Smooth muscle cell (in vitro differentiated cells): Measurements from ENCODE around the gene KDELR1. TPM values are rescaled to one million over a fixed set of nuclear protein-coding genes. Genes with fewer than 3 reads are reported as not detected.

Experiments
- DNase-seq: peaks from one replicate; lab custom pipeline; 2025; ENCODE audit not compliant: unreplicated experiment; lab: John Stamatoyannopoulos, UW
- H2AFZ ChIP-seq: fragments of 200-600 bp; sonication (generic); 2 replicates; pipeline ENCODE4 v1.6.0; 2016; ENCODE audit warnings: antibody characterized with exemption, low read depth, mild to moderate bottlenecking
- H3F3A ChIP-seq: fragments of 200-600 bp; sonication (generic); 2 replicates; pipeline ENCODE4 v1.6.0; 2017; ENCODE audit warnings: antibody characterized with exemption, low read depth
- H3K27ac ChIP-seq: fragments of 200-600 bp; sonication (generic); 2 replicates; pipeline ENCODE4 v1.5.1; 2016; ENCODE audit warnings: low read depth, mild to moderate bottlenecking
- H3K27me3 ChIP-seq: fragments of 200-600 bp; sonication (generic); 2 replicates; pipeline ENCODE4 v1.6.1; 2016; ENCODE audit warnings: low read depth, mild to moderate bottlenecking
- H3K36me3 ChIP-seq: fragments of 200-600 bp; sonication (generic); 2 replicates; pipeline ENCODE4 v1.5.1; 2016; ENCODE audit warnings: low read depth
- H3K4me1 ChIP-seq: fragments of 200-600 bp; sonication (generic); 2 replicates; pipeline ENCODE4 v1.5.1; 2016; ENCODE audit warnings: low read depth
- H3K4me2 ChIP-seq: fragments of 200-600 bp; sonication (generic); 2 replicates; pipeline ENCODE4 v1.6.0; 2016; ENCODE audit warnings: mild to moderate bottlenecking
- H3K4me3 ChIP-seq: fragments of 200-600 bp; sonication (generic); 2 replicates; pipeline ENCODE4 v1.5.1; 2016; ENCODE audit warnings: mild to moderate bottlenecking
- H3K79me2 ChIP-seq: fragments of 200-600 bp; sonication (generic); 2 replicates; pipeline ENCODE4 v1.6.0; 2016; ENCODE audit warnings: low read depth, mild to moderate bottlenecking
- H3K9ac ChIP-seq: fragments of 200-600 bp; sonication (generic); 2 replicates; pipeline ENCODE4 v1.6.0; 2016; ENCODE audit warnings: low read depth
- H3K9me3 ChIP-seq: fragments of 200-600 bp; sonication (generic); replicated peaks from 2 replicates; pipeline ENCODE4 v1.5.1; 2016; ENCODE audit warnings: low read depth
- H4K20me1 ChIP-seq: fragments of 200-600 bp; sonication (generic); 2 replicates; pipeline ENCODE4 v1.6.0; 2016; ENCODE audit warnings: low read depth
- WGBS: methylation state at CpG from one replicate; pipeline ENCODE4 v1.1.7; 2016; ENCODE audit warnings: low lambda C conversion rate; 5-methylcytosine and 5-hydroxymethylcytosine counted together
- polyA plus RNA-seq: library from polyadenylated mRNA; unstranded; fragments of >200 nt; fragmentation: Nextera tagmentation; extraction: Ambion mirVana; gene quantifications from 2 replicates; pipeline ENCODE4 v1.2.1, GENCODE V29; 2016
- total RNA-seq: library from RNA; depleted of rRNA; stranded (reverse); fragments of >200 nt; gene quantifications from 2 replicates; pipeline ENCODE4 v1.2.3, GENCODE V29; 2014
- TF ChIP-seq, protein P1 (sequence below): fragments of 200-600 bp; sonication (generic); IDR thresholded peaks from 2 replicates; pipeline ENCODE4 v1.5.1; 2017; ENCODE audit warnings: borderline replicate concordance, mild to moderate bottlenecking, antibody characterized with exemption; ENCODE audit not compliant: insufficient read depth, poor library complexity, severe bottlenecking

Gene KDELR1
- total and polyA plus RNA-seq, 2 experiments from 2014 or later = 239 to 315 TPM

DNA sequence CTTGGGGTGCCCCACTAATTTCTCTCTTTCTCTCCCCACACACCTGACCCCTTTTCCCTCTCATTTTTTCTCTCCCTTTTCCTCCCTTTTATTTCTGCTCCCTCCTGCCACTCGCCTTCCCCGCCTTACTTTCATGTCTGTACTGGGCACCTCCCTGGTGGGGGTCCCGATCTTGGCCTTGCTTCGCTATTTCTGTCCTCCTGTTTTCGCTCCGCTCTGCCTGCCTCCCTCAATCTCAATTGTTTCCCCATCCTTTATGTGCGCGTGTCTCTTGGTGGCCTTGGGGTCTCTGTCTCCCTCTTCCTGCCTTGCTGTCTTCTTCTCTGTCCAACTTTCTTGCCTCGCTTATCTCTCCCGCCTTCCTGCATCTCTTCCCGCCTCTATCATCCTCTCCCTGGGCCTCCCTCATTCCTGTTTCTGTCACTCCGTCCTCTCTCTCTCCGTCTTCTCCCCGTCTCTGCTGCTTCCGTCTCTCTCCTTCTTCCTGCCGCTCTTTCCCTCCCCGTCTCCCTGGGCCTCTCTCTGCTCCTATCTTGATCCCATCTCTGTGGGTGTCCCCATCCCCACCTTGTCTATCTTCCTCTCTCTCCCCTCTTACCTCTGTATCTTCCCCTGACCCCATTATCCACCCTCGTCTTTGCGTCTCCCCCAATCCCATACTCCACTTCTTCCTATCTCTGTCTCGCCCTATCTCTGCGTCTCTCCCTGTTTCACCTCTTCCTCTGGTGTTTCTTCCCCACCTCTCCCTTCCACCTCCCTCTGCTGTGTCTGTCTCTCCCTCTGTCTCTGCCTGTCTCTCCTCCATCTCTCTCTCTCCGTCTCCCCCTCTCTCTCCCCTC, 6.1 kb upstream of the KDELR1 start:
- no peaks in the 10 kb centered on the region for H3K27me3 ChIP-seq
- peak overlapping the region; percentile 100 for H3K4me2 ChIP-seq
- peaks cover 30% of the 10 kb centered on the region for H3K4me1 ChIP-seq
- H3K27ac ChIP-seq = peak overlapping the region; percentile 12
- peaks cover 7% of the 10 kb centered on the region for H4K20me1 ChIP-seq
- H3F3A ChIP-seq = peaks cover 14% of the 10 kb centered on the region
- DNase-seq = no peak
- peak overlapping the region; percentile 69 for H2AFZ ChIP-seq
- TF ChIP-seq, protein P1, sequence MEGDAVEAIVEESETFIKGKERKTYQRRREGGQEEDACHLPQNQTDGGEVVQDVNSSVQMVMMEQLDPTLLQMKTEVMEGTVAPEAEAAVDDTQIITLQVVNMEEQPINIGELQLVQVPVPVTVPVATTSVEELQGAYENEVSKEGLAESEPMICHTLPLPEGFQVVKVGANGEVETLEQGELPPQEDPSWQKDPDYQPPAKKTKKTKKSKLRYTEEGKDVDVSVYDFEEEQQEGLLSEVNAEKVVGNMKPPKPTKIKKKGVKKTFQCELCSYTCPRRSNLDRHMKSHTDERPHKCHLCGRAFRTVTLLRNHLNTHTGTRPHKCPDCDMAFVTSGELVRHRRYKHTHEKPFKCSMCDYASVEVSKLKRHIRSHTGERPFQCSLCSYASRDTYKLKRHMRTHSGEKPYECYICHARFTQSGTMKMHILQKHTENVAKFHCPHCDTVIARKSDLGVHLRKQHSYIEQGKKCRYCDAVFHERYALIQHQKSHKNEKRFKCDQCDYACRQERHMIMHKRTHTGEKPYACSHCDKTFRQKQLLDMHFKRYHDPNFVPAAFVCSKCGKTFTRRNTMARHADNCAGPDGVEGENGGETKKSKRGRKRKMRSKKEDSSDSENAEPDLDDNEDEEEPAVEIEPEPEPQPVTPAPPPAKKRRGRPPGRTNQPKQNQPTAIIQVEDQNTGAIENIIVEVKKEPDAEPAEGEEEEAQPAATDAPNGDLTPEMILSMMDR = no peak
- WGBS = 51% methylated on average over 17 of the region's 22 CpGs
- peak overlapping the region; percentile 54 for H3K4me3 ChIP-seq
- peak overlapping the region; percentile 39 for H3K9ac ChIP-seq
- no peaks in the 10 kb centered on the region for H3K9me3 ChIP-seq
- no peaks in the 10 kb centered on the region for H3K79me2 ChIP-seq
- no peaks in the 10 kb centered on the region for H3K36me3 ChIP-seq

DNA sequence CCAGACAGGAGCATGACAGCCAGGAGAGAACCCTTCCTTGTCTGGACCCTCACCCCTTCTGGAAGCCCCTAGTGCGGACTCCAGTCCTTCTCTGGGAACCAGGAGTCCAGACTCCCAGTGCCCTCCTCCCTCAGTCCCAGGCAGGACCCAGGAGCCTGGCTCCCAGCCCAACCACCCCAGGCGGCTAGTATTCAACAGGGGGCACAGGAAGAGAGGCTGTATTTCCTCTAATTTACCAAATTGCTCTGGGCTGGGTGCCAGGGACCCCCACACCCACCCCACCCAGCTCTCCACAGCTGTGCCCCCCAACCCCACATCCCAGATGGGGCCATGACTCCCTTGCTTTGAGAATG, 5.4 kb upstream of the KDELR1 start:
- Histone ChIP-seq H4K20me1 (peaks cover 7% of the 10 kb centered on the region), H3K9ac (peak overlapping the region; percentile 39), H3K79me2 (peaks cover under 1% of the 10 kb centered on the region), H3K36me3 (no peaks in the 10 kb centered on the region), H3K27ac (peak overlapping the region; percentile 12), H3F3A (peaks cover 14% of the 10 kb centered on the region), H3K4me1 (peaks cover 30% of the 10 kb centered on the region), H3K9me3 (no peaks in the 10 kb centered on the region), H3K27me3 (no peaks in the 10 kb centered on the region), H2AFZ (no peak overlapping the region), H3K4me2 (peak overlapping the region; percentile 100), H3K4me3 (no peak overlapping the region)
- TF ChIP-seq, protein P1 = no peak
- WGBS = 67% methylated on average over 1 of the region's 2 CpGs
- no peak for DNase-seq

DNA sequence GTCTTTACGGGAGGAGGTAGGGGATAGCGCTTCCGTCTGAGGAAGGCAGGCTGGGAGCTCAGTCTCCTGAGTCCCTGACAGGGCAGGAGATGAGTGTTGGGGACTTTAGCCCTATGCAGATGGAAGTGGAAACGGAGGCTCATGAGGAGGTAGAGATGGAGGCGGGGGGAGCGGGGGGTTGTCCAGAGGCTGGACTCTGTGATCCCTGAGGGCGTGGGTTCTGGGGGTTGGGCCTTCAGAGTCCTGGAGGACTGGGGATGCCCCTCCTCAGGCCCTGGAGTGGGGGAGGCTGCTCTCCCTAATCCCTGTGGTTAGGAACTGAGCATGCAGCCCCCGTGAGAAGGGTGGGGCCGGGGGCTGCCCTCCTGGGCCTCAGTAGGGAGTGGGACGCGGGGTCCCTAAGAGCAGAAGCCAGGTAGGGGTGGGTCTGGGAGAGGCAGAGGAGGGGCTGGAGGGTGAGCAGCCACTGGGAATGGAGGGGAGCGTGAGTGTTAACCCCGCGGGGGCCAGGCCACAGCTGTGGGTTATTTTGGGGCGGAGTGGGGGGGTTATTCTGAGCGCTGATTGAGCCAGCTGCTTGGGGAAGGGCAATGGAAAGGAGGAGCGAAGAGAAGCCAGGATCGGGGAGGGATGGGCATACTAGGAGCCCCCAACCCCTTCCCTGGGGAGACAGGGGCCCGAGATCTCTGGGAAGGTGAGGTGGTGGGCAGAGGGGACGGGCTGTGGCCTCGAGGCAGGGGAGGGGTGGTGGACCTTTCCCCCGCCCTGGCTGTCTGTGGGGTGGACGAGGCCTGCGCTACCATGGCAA, 4.9 kb upstream of the KDELR1 start:
- no peak for DNase-seq
- TF ChIP-seq, protein P1 = no peak
- Histone ChIP-seq H3K27ac (peak overlapping the region; percentile 12), H4K20me1 (peaks cover 5% of the 10 kb centered on the region), H3K9me3 (no peaks in the 10 kb centered on the region), H3K4me2 (peak overlapping the region; percentile 100), H3K4me3 (peak overlapping the region; percentile 69), H3K9ac (no peak overlapping the region), H2AFZ (no peak overlapping the region), H3K79me2 (peaks cover 4% of the 10 kb centered on the region), H3F3A (peaks cover 14% of the 10 kb centered on the region), H3K36me3 (no peaks in the 10 kb centered on the region), H3K27me3 (no peaks in the 10 kb centered on the region), H3K4me1 (peaks cover 30% of the 10 kb centered on the region)
- whole genome bisulfite sequencing = 52% methylated on average over 21 of the region's 24 CpGs
